Stomach (tissue), 9 donors: ENCODE data around the gene TPP1. TPM values are rescaled to one million over a fixed set of nuclear protein-coding genes. Genes with fewer than 3 reads are reported as not detected.

Source experiments
- DNase-seq, 2 donors: peaks; one replicate each; pipeline versions ENCODE4 v3.0.0 to v3.0.0-alpha.2; 2013 to 2019
- H3K27ac ChIP-seq, 5 donors: fragments of 200-600 bp in 4 of 5; sonication (generic) in 4 of 5; one replicate each; pipeline ENCODE4 v1.5.1; 2013 to 2019; ENCODE audit warnings: mild to moderate bottlenecking in 1 of 5, moderate library complexity in 1 of 5
- H3K27me3 ChIP-seq, 3 donors: fragments of 200-600 bp; sonication (generic); one replicate each; pipeline ENCODE4 v1.5.1; 2017 to 2019; ENCODE audit warnings: mixed run types in 1 of 3
- H3K36me3 ChIP-seq, 4 donors: fragments of 200-600 bp; sonication (generic); 1 replicate in 3 of 4; 2 replicates in 1 of 4; pipeline ENCODE4 v1.5.1; 2016 to 2019
- H3K4me1 ChIP-seq, 4 donors: fragments of 200-600 bp; sonication (generic); one replicate each; pipeline ENCODE4 v1.5.1; 2016 to 2019
- H3K4me3 ChIP-seq, 4 donors: fragments of 200-600 bp; sonication (generic) in 3 of 4; one replicate each; pipeline ENCODE4 v1.5.1; 2016 to 2019; ENCODE audit warnings: mild to moderate bottlenecking in 1 of 4
- H3K9me3 ChIP-seq, 4 donors: fragments of 200-600 bp; sonication (generic); one replicate each; pipeline ENCODE4 v1.5.1; 2016 to 2019
- EP300 ChIP-seq: sonication (generic); formaldehyde crosslinking; IDR thresholded peaks from one replicate; pipeline ENCODE4 v1.6.1; 2017; ENCODE audit warnings: antibody characterized with exemption
- POLR2A ChIP-seq, 4 donors: fragments of 450-650 bp; IDR thresholded peaks; one replicate each; pipeline ENCODE4 v1.6.1; 2016; ENCODE audit warnings: antibody characterized with exemption in 4 of 4, control low read depth in 2 of 4, mild to moderate bottlenecking in 1 of 4, moderate library complexity in 1 of 4
- POLR2AphosphoS5 ChIP-seq, 3 donors: sonication (generic); formaldehyde crosslinking; IDR thresholded peaks; one replicate each; pipeline ENCODE4 v1.6.1; 2016; ENCODE audit warnings: antibody characterized with exemption in 3 of 3
- WGBS, 5 donors: extraction: QIAGEN DNeasy Blood & Tissue Kit in 3 of 5; methylation state at CpG; one replicate each; pipeline versions ENCODE4 v1.1.5 to v1.1.7; 2013 to 2018; 5-methylcytosine and 5-hydroxymethylcytosine counted together
- intact Hi-C: fragments of 100-400 bp; cut with DNase I; formaldehyde crosslinking; loops from one replicate; pipeline ENCODE4 v1.15.1; 2023; ENCODE audit warnings: low total_unique reads
- polyA plus RNA-seq, 3 donors: library from polyadenylated mRNA; stranded (reverse); fragments of 200-250 nt; gene quantifications; one replicate each; pipeline ENCODE4 v1.2.3, GENCODE V29; 2013
- total RNA-seq, 5 donors: library from RNA; depleted of rRNA; stranded (reverse); fragments of >200 nt; gene quantifications; one replicate each; pipeline versions ENCODE4 v1.1.0 to v1.2.3, GENCODE V29; 2014 to 2016
- TF ChIP-seq, protein P1 (sequence below), 7 experiments: fragments of 450-650 bp in 4 of 7; fragments of 200-600 bp in 3 of 7; sonication (generic) in 3 of 7; IDR thresholded peaks; one replicate each; pipeline ENCODE4 v1.5.1; 2016 to 2019; ENCODE audit warnings: antibody characterized with exemption in 7 of 7, control low read depth in 2 of 7, mild to moderate bottlenecking in 1 of 7
- donor health status: healthy with polysubstance abuse.
- donor health status: Bipolar disorder and iron deficiency.
- donor health status: healthy.

The TPP1 gene
- total and polyA plus RNA-seq, 8 donors, result 11.9 to 213 (median 46.6) TPM

DNA sequence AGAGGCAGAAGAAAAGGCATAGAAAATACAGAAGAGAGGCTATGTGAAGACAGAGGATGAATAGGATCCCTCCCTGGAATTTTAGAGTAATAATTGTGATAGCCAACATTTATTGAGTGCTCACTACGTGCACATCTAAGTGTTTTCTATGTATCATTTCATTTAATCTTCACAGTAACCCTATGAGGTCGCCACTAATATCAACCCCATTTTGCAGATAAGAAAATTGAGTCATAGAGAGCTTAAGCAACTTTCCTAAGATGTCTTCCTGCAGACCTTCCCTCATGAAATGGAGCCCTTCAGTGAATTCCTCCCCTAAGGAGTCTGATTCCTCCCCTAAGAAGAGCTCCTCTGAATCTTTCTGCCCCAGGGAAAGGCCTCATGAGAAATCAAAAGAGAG, 53.9 kb downstream of the TPP1 start:
- intact Hi-C loops, result no loop called here

DNA sequence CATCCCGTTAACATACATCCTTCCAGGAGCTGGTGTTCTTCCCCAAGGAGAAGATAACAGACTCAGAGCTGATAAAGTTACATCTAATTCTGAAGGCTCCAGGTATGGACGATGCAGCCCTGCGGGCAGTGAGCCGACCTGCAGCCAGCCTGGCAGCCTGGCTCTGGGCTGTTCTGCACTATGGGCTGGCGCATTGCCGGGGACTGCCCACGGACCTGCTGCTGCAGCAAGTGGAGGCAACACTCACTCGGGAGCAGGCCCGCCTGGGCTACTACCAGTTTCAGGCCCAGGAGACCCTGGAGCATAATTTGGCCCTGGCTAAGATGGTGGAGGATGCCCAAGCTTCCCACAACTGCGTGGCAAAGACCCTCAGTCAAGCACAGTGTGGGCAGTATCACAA, 55.6 kb downstream of the TPP1 start:
- H3K36me3 ChIP-seq, result peaks cover 0 to 17% (median 5%) of the 10 kb centered on the region in 4 donors
- H3K9me3 ChIP-seq, result no peaks in the 10 kb centered on the region
- peaks cover 0 to 7% (median 3%) of the 10 kb centered on the region in 4 donors for H3K4me1 ChIP-seq
- H3K27me3 ChIP-seq, result no peaks in the 10 kb centered on the region
- WGBS, 5 donors, result 87 to 91% (median 88%) methylated on average over 3 to 10 of the region's 10 CpGs
- intact Hi-C loops, result no loop called here
- H3K27ac ChIP-seq, result no peak overlapping the region
- H3K4me3 ChIP-seq, result no peak overlapping the region
- DNase-seq, result no peak
- no peak for TF ChIP-seq POLR2AphosphoS5 (IDR thresholded peaks at IDR 0.05)
- TF ChIP-seq EP300, result no peak
- no peak for TF ChIP-seq POLR2A (IDR thresholded peaks at IDR 0.05)
- TF ChIP-seq, protein P1, sequence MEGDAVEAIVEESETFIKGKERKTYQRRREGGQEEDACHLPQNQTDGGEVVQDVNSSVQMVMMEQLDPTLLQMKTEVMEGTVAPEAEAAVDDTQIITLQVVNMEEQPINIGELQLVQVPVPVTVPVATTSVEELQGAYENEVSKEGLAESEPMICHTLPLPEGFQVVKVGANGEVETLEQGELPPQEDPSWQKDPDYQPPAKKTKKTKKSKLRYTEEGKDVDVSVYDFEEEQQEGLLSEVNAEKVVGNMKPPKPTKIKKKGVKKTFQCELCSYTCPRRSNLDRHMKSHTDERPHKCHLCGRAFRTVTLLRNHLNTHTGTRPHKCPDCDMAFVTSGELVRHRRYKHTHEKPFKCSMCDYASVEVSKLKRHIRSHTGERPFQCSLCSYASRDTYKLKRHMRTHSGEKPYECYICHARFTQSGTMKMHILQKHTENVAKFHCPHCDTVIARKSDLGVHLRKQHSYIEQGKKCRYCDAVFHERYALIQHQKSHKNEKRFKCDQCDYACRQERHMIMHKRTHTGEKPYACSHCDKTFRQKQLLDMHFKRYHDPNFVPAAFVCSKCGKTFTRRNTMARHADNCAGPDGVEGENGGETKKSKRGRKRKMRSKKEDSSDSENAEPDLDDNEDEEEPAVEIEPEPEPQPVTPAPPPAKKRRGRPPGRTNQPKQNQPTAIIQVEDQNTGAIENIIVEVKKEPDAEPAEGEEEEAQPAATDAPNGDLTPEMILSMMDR (IDR thresholded peaks at IDR 0.05), result no peak

More for the DNA sequence above, 53.9 kb downstream of the TPP1 start:
- H3K4me3 ChIP-seq, result no peak overlapping the region
- H3K9me3 ChIP-seq, result no peaks in the 10 kb centered on the region
- peaks cover 0 to 17% (median 3%) of the 10 kb centered on the region in 4 donors for H3K36me3 ChIP-seq
- TF ChIP-seq EP300, result no peak
- no peak for TF ChIP-seq POLR2AphosphoS5 (IDR thresholded peaks at IDR 0.05)
- TF ChIP-seq, protein P1 (IDR thresholded peaks at IDR 0.05), result no peak
- no peak for TF ChIP-seq POLR2A (IDR thresholded peaks at IDR 0.05)
- no peak overlapping the region for H3K27ac ChIP-seq
- DNase-seq, result no peak
- H3K27me3 ChIP-seq, result no peaks in the 10 kb centered on the region
- 54 to 93% (median 88%) methylated on average over 2 of the region's 2 CpGs for WGBS, 5 donors
- peaks cover 0 to 11% (median 6%) of the 10 kb centered on the region in 4 donors for H3K4me1 ChIP-seq

DNA sequence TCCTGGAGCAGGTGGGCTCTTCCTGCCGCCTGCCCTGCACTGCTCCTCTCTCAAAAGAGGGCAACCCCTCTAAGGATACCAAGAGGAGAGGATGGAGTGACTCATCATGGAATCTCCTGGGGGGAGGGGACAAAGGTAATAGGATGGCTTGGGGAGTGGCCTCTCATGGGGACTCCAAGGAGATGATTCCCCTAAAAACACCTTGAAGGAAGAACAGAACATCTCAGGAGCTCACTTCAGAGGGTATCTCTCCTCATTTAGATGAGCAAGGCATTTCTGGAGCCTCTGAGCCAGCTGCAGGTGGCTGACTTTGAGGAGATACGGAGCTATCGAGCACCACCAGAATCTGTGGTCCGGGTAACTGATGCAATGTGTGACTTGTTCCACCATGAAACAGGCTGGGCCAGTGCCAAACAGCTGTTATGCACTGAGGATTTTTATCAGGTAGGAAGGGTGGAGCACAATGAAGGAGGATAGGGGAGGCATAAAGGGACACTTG, 56.1 kb downstream of the TPP1 start:
- no peaks in the 10 kb centered on the region for H3K9me3 ChIP-seq
- intact Hi-C loops, result no loop called here
- peaks cover 0 to 2% (median 0%) of the 10 kb centered on the region in 4 donors for H3K4me1 ChIP-seq
- H3K36me3 ChIP-seq, result peaks cover 0 to 17% (median 7%) of the 10 kb centered on the region in 4 donors
- no peak overlapping the region for H3K27ac ChIP-seq
- H3K27me3 ChIP-seq, result no peaks in the 10 kb centered on the region
- TF ChIP-seq POLR2AphosphoS5 (IDR thresholded peaks at IDR 0.05) (no peak), EP300 (no peak), POLR2A (IDR thresholded peaks at IDR 0.05) (no peak)
- TF ChIP-seq, protein P1 (IDR thresholded peaks at IDR 0.05), result no peak
- DNase-seq, result no peak
- H3K4me3 ChIP-seq, result no peak overlapping the region
- 91 to 100% (median 94%) methylated on average over 4 of the region's 4 CpGs for WGBS, 5 donors

Other genes starting within 250 kb of the TPP1 start
- 10 to 100 TPM in 3 of 5 donors, 1 to 10 TPM in 2; 7.6 to 66.9 (median 31.4) TPM for gene SMPD1, start 228.9 kb downstream of the TPP1 start, total RNA-seq
- gene SMPD1, start 228.9 kb downstream of the TPP1 start, polyA plus RNA-seq, result 10 to 100 TPM; 16.0 to 20.2 (median 16.9) TPM
- 10 to 100 TPM; 19.4 to 60.1 (median 26.6) TPM for gene APBB1, start 200.3 kb downstream of the TPP1 start, total RNA-seq
- 10 to 100 TPM; 18.8 to 22.8 (median 19.5) TPM for gene APBB1, start 200.3 kb downstream of the TPP1 start, polyA plus RNA-seq
- 10 to 100 TPM in 1 of 5 donors, not detected in 4; 27.2 TPM for gene HPX, start 178.4 kb downstream of the TPP1 start, total RNA-seq
- gene HPX, start 178.4 kb downstream of the TPP1 start, polyA plus RNA-seq, result 1 to 10 TPM in 2 of 3 donors, under 1 TPM in 1; 0.31 to 2.0 (median 1.5) TPM
- gene TRIM3, start 145.5 kb downstream of the TPP1 start, total RNA-seq, result 100 to 1,000 TPM in 1 of 5 donors, 10 to 100 TPM in 4; 10.9 to 474 (median 34.2) TPM
- gene TRIM3, start 145.5 kb downstream of the TPP1 start, polyA plus RNA-seq, result 10 to 100 TPM; 12.8 to 50.1 (median 16.7) TPM
- 10 to 100 TPM; 44.0 to 91.1 (median 76.4) TPM for gene ARFIP2, start 138.1 kb downstream of the TPP1 start, total RNA-seq
- 10 to 100 TPM; 44.8 to 69.7 (median 52.0) TPM for gene ARFIP2, start 138.1 kb downstream of the TPP1 start, polyA plus RNA-seq
- 100 to 1,000 TPM in 1 of 5 donors, 10 to 100 TPM in 3, 1 to 10 TPM in 1; 9.3 to 103 (median 25.9) TPM for gene TIMM10B, start 137.9 kb downstream of the TPP1 start, total RNA-seq
- gene TIMM10B, start 137.9 kb downstream of the TPP1 start, polyA plus RNA-seq, result 10 to 100 TPM; 14.9 to 25.8 (median 25.3) TPM
- gene DNHD1, start 122.1 kb downstream of the TPP1 start, total RNA-seq, result 10 to 100 TPM; 10.6 to 45.1 (median 24.0) TPM
- 1 to 10 TPM; 1.8 to 4.8 (median 2.6) TPM for gene DNHD1, start 122.1 kb downstream of the TPP1 start, polyA plus RNA-seq
- 10 to 100 TPM in 2 of 5 donors, 1 to 10 TPM in 3; 1.8 to 22.6 (median 7.6) TPM for gene RRP8, start 15.8 kb downstream of the TPP1 start, total RNA-seq
- gene RRP8, start 15.8 kb downstream of the TPP1 start, polyA plus RNA-seq, result 10 to 100 TPM; 16.5 to 23.1 (median 18.0) TPM
- gene ILK, start 15.6 kb downstream of the TPP1 start, total RNA-seq, result 100 to 1,000 TPM in 4 of 5 donors, 10 to 100 TPM in 1; 60.0 to 308 (median 123) TPM
- 100 to 1,000 TPM; 123 to 138 (median 124) TPM for gene ILK, start 15.6 kb downstream of the TPP1 start, polyA plus RNA-seq
- gene TAF10, start 7.2 kb downstream of the TPP1 start, total RNA-seq, result 100 to 1,000 TPM in 4 of 5 donors, 10 to 100 TPM in 1; 15.8 to 234 (median 163) TPM
- gene TAF10, start 7.2 kb downstream of the TPP1 start, polyA plus RNA-seq, result 100 to 1,000 TPM; 115 to 160 (median 154) TPM
- 10 to 100 TPM in 4 of 5 donors, 1 to 10 TPM in 1; 9.9 to 22.8 (median 17.4) TPM for gene DCHS1, start 36.4 kb upstream of the TPP1 start, total RNA-seq
- gene DCHS1, start 36.4 kb upstream of the TPP1 start, polyA plus RNA-seq, result 1 to 10 TPM in 2 of 3 donors, under 1 TPM in 1; 0.76 to 2.6 (median 1.6) TPM
- gene MRPL17, start 63.9 kb upstream of the TPP1 start, total RNA-seq, result 100 to 1,000 TPM in 1 of 5 donors, 10 to 100 TPM in 3, 1 to 10 TPM in 1; 9.0 to 148 (median 20.4) TPM
- 10 to 100 TPM; 43.2 to 52.2 (median 49.4) TPM for gene MRPL17, start 63.9 kb upstream of the TPP1 start, polyA plus RNA-seq
- under 1 TPM in 2 of 5 donors, not detected in 3; 0.29 to 0.55 TPM for gene OR2AG2, start 152.6 kb upstream of the TPP1 start, total RNA-seq
- gene OR2AG2, start 152.6 kb upstream of the TPP1 start, polyA plus RNA-seq, result not detected
- under 1 TPM in 1 of 5 donors, not detected in 4; under 0.01 TPM for gene OR2AG1, start 163.6 kb upstream of the TPP1 start, total RNA-seq
- gene OR2AG1, start 163.6 kb upstream of the TPP1 start, polyA plus RNA-seq, result not detected
- gene OR6A2, start 180.3 kb upstream of the TPP1 start, total RNA-seq, result under 1 TPM in 1 of 5 donors, not detected in 4; 0.55 TPM
- not detected for gene OR6A2, start 180.3 kb upstream of the TPP1 start, polyA plus RNA-seq
- gene OR10A5, start 226.3 kb upstream of the TPP1 start, total RNA-seq, result not detected
- not detected for gene OR10A5, start 226.3 kb upstream of the TPP1 start, polyA plus RNA-seq
- not detected for gene OR10A2, start 243.6 kb upstream of the TPP1 start, total RNA-seq
- not detected for gene OR10A2, start 243.6 kb upstream of the TPP1 start, polyA plus RNA-seq